ENCODE results near the gene SBF1.

GRCh38 chr22:50488006-50488677 is 13.3 kb upstream of the SBF1 start:
- no peak for TF ChIP-seq CTCF (IDR thresholded peaks at IDR 0.05)
- no peak for TF ChIP-seq RAD21 (IDR thresholded peaks at IDR 0.05; ENCODE audit: low read length)
- TF ChIP-seq POLR2AphosphoS5 (IDR thresholded peaks at IDR 0.05; ENCODE audit: low read depth, low read length) = no peak

Data from SK-N-SH (cell line).